T-helper 1 cell treated with Interleukin-12 subunit alpha and Interleukin-12 subunit beta and Interleukin-4 antibody, amounts not matched to agents 30 ng/mL and 1 ng/mL, for 36 hours (primary cell): ENCODE data around the gene TREH. TPM values are rescaled to one million over a fixed set of nuclear protein-coding genes. Genes with fewer than 3 reads are reported as not detected.
"Not testable (repeated sequence)": the region's sequence is repeated elsewhere in the genome, so short reads cannot be mapped to it uniquely, and the experiment has no call there.

Experiments
- intact Hi-C: fragments of 100-400 bp; cut with micrococcal nuclease; formaldehyde crosslinking; loops from one replicate; pipeline ENCODE4 v1.15.1; 2024
- total RNA-seq: library from RNA; stranded (reverse); gene quantifications from 2 replicates; pipeline ENCODE4 v1.2.3, GENCODE V29; 2022

The TREH gene
- not detected in 2 replicates for total RNA-seq

- intact Hi-C loops, result no loop called here
Observed at GRCh38 chr11:118679483-118679882, at the start of gene TREH. TREH (minus strand) TSS chr11:118679650; CDS start chr11:118679627, 23 bp downstream.

GRCh38 chr11:118728112-118728511 lies 48.7 kb upstream of the TREH start:
- intact Hi-C loops, result not testable (repeated sequence)

GRCh38 chr11:118727721-118728066 lies 48.2 kb upstream of the TREH start:
- intact Hi-C loops, result not testable (repeated sequence)

- intact Hi-C loops, result not testable (repeated sequence)
Observed at GRCh38 chr11:118727001-118727720, 47.7 kb upstream of the TREH start.

- intact Hi-C loops, result not testable (repeated sequence)
Observed at GRCh38 chr11:118721478-118722015, 42.1 kb upstream of the TREH start.

GRCh38 chr11:118720740-118721139 lies 41.3 kb upstream of the TREH start:
- intact Hi-C loops, result not testable (repeated sequence)

GRCh38 chr11:118720078-118720477 lies 40.6 kb upstream of the TREH start:
- intact Hi-C loops, result not testable (repeated sequence)

- intact Hi-C loops, result not testable (repeated sequence)
Observed at GRCh38 chr11:118718562-118718961, 39.1 kb upstream of the TREH start.

- intact Hi-C loops, result not testable (repeated sequence)
Observed at GRCh38 chr11:118717733-118718132, 38.3 kb upstream of the TREH start.

GRCh38 chr11:118717221-118717620 lies 37.8 kb upstream of the TREH start:
- intact Hi-C loops, result not testable (repeated sequence)

- intact Hi-C loops, result no loop called here
Observed at GRCh38 chr11:118715837-118716260, 36.4 kb upstream of the TREH start.

- intact Hi-C loops, result no loop called here
Observed at GRCh38 chr11:118715245-118715831, 35.9 kb upstream of the TREH start.

- intact Hi-C loops, result no loop called here
Observed at GRCh38 chr11:118714816-118715215, 35.4 kb upstream of the TREH start.

- intact Hi-C loops, result not testable (repeated sequence)
Observed at GRCh38 chr11:118714416-118714815, 35.0 kb upstream of the TREH start.

- intact Hi-C loops, result no loop called here
Observed at GRCh38 chr11:118708296-118708695, 28.8 kb upstream of the TREH start.

- intact Hi-C loops, result no loop called here
Observed at GRCh38 chr11:118706546-118706825, 27.0 kb upstream of the TREH start.

GRCh38 chr11:118705791-118706545 lies 26.5 kb upstream of the TREH start:
- intact Hi-C loops, result no loop called here

GRCh38 chr11:118705111-118705741 lies 25.8 kb upstream of the TREH start:
- intact Hi-C loops, result no loop called here

GRCh38 chr11:118703563-118704106 lies 24.2 kb upstream of the TREH start:
- intact Hi-C loops, result no loop called here

- intact Hi-C loops, result no loop called here
Observed at GRCh38 chr11:118699506-118700220, 20.2 kb upstream of the TREH start.

- intact Hi-C loops, result no loop called here
Observed at GRCh38 chr11:118697346-118697745, 17.9 kb upstream of the TREH start.
